VCaP (cell line): ENCODE data around the gene ITFG2.
A peak's percentile ranks its signal among the peaks of the same experiment; 100 is the strongest.

ENCODE experiments used
- H3K27ac ChIP-seq: fragments of 450-650 bp; 2 replicates; pipeline ENCODE4 v1.5.1; 2017
- CTCF ChIP-seq: fragments of 450-650 bp; conservative IDR thresholded peaks from 2 replicates; pipeline ENCODE4 v1.5.1; 2017; ENCODE audit warnings: mild to moderate bottlenecking, moderate library complexity

ITFG2 gene

GRCh38 chr12:2805143-2805520 is 7.3 kb upstream of the ITFG2 start:
- peak overlapping the region; percentile 97; the same call in 1 of the 2 replicates for H3K27ac ChIP-seq
- no peak for TF ChIP-seq CTCF

- H3K27ac ChIP-seq, result no peak overlapping the region
- TF ChIP-seq CTCF, result no peak
These were observed 5.8 kb upstream of the ITFG2 start for GRCh38 chr12:2806700-2807099.

- TF ChIP-seq CTCF, result no peak
- peak overlapping the region; percentile 95 for H3K27ac ChIP-seq
These were observed 667 bp upstream of the ITFG2 start for GRCh38 chr12:2811801-2812200.

- H3K27ac ChIP-seq, result peak overlapping the region; percentile 95
- peak; percentile 88 for TF ChIP-seq CTCF
These were observed 1.0 kb downstream of the ITFG2 start for GRCh38 chr12:2813214-2814185.

- H3K27ac ChIP-seq, result no peak overlapping the region
- TF ChIP-seq CTCF, result no peak
These were observed 7.3 kb downstream of the ITFG2 start for GRCh38 chr12:2819810-2820209.

- TF ChIP-seq CTCF, result no peak
These were observed 8.0 kb downstream of the ITFG2 start for GRCh38 chr12:2820432-2820831.

GRCh38 chr12:2823483-2823882 is 11.0 kb downstream of the ITFG2 start:
- H3K27ac ChIP-seq, result no peak overlapping the region
- no peak for TF ChIP-seq CTCF

More at GRCh38 chr12:2820432-2820831, 8.0 kb downstream of the ITFG2 start:
- no peak overlapping the region for H3K27ac ChIP-seq
